SIG-M5 (cell line): ENCODE data around the gene PGRMC2.

ENCODE experiments used
- DNase-seq: peaks from one replicate; lab custom pipeline; 2025; lab: John Stamatoyannopoulos, UW

Gene PGRMC2, protein sequence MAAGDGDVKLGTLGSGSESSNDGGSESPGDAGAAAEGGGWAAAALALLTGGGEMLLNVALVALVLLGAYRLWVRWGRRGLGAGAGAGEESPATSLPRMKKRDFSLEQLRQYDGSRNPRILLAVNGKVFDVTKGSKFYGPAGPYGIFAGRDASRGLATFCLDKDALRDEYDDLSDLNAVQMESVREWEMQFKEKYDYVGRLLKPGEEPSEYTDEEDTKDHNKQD

DNA sequence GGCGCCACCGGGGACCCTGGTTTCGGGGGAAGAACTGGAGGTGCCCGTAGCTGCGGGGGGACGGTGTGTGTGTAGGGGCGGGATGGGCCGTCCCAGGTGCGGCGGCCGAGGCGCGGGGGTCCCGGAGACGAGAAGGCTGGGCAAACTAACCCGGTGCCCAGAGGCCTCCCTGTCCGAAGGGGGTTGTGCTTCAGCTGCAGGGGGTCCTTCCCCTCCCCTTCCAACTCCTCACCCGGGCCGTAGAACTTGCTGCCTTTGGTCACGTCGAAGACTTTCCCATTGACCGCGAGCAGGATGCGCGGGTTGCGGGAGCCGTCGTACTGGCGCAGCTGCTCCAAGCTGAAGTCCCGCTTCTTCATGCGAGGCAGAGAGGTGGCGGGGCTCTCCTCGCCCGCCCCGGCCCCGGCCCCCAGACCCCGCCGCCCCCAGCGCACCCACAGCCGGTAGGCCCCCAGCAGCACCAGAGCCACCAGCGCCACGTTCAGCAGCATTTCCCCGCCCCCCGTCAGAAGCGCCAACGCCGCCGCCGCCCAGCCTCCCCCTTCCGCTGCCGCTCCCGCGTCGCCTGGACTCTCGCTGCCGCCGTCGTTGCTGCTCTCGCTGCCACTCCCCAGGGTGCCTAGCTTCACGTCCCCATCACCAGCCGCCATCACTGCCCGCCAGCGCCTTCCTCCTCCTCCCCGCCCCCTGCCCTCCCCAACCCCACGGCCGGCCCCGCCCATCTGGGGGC is at the start of gene PGRMC2:
PGRMC2 (minus strand) TSS at position 673 of the 730 bp plus-strand sequence; CDS start at position 650, 23 bp downstream.
- no peak for DNase-seq

- DNase-seq = no peak
Observed at GRCh38 chr4:128335541-128335940, 47.9 kb upstream of the PGRMC2 start.

GRCh38 chr4:128334256-128334655 is 46.6 kb upstream of the PGRMC2 start:
- no peak for DNase-seq

- no peak for DNase-seq
Observed at GRCh38 chr4:128333309-128334018, 45.9 kb upstream of the PGRMC2 start.

DNA sequence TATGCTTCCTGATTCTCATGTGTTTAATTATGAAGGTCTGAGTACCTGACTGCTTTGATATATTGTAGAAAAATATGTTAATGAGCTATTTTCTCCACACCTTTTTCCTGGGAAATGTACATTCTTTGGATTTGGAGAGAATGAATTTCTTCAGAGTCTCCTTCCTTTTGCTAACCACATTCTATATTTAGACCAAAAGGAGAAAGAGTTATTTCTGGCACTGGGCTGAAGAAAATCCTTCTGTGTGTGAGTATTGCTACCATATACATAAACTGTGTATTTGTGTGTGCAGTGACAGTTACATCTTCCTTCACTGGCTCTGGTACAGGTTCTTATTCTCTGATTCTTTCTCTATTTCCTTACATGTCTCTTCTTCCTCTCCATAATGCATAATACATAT is 44.5 kb upstream of the PGRMC2 start:
- no peak for DNase-seq

DNA sequence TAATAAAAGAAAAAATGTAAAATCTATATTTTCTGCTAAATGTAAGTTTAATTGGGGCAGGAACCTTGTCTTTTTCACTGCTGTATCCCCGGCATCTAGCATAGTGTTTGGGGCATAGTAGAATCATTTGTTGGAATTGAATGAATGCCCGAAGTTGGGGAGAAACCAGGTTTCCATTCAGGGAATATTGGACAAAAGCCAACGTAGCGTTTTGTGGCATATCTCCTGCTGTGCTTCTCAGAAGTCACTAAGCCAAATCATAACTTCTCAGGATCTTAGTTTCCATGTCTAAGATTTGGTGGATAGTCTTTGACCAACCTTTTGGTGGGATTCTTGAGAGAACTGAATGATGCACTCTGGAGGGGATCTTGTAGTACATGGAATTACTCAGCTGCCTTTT is 42.0 kb upstream of the PGRMC2 start:
- no peak for DNase-seq

- DNase-seq = no peak
Observed at GRCh38 chr4:128328106-128328505, 40.5 kb upstream of the PGRMC2 start.

DNA sequence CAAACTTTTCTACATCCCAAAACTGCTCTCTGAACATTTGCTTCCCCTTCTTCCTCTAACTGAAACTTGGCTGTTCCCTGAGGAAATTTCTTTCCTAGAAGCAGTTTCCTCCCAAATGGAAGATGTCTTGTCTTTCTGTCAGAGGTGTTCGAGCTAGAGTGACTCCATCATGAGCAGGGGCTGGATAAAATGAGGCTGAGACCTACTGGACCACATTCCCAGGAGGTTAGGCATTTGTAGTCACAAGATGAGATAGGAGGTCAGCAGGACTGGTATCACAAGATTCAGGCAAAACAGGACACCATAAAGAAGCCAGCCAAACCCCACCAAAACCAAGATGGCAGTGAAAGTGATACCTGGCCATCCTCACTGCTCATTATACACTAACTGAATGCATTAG is 35.8 kb upstream of the PGRMC2 start:
- DNase-seq = no peak

GRCh38 chr4:128322986-128323385 is 35.4 kb upstream of the PGRMC2 start:
- DNase-seq = no peak

DNA sequence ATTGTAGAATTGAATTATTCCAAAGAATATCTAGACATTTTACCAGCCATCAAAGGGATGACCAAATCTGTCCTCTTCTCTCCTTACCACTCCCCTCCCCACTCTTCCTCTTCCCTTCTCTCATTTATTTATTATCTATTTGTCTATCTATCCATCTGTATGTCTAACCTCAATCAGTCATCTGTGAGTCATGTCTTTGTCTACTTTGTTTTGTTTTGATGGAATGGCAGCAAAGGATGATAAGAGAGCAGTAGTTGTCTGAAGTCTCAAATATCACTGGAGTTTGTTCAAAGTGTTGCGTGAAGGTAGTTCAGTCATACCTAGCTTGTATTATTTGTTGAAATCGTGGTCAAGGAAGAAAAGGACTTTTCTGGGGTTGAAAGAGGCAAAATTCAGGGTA is 34.7 kb upstream of the PGRMC2 start:
- DNase-seq = no peak

DNA sequence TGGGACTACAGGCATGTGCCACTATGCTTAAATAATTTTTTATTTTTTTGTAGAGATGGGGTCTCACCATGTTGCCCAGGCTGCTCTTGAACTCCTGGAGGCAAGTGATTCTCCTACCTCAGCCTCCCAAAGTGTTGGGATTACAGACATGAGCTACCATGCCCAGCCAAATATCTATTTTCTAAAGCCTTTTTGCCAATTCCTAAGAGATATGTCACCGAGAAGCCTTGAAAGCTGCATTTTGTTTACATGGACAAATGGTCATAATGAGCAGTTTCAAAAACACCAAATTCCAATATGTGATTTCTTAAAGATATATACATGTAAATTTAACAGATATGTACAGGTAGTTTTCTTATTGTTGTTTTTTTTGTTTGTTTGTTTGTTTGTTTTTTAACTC is 33.0 kb upstream of the PGRMC2 start:
- DNase-seq = no peak

GRCh38 chr4:128315756-128316520 is 28.3 kb upstream of the PGRMC2 start:
- no peak for DNase-seq

DNA sequence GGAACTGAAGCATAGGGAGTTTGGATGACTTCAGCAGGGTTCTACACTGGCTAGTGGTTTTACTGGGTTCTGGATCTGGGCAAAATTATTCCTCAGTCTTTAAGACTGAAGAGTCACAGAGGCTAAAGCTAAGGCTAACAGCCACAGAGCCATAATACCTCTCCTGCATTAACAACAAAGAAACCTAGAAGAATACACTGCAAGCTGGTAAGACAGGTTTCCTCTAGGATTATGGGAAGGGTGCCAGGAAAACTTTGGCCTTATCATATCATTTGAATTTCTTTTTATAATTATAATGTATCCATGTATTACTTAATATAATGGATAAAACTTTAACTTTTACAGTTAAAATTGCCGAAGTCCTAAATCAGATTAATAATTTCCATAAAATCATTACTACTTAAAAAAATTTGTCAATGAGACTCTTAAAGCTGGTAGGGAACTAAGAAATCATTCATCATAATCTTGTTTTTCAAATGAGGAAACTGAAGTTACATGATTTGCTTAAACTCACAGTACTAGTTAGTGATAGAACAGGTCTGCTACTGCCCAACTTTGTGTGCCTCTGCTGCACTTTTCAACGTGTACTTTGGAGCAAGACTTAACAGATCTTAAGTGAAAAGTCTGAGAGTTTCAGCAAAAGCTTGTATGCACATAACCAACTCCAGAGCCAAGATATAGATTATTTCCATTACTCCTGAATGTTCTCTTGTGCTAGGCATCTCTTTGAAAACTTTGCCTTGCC is 24.2 kb upstream of the PGRMC2 start:
- no peak for DNase-seq

DNA sequence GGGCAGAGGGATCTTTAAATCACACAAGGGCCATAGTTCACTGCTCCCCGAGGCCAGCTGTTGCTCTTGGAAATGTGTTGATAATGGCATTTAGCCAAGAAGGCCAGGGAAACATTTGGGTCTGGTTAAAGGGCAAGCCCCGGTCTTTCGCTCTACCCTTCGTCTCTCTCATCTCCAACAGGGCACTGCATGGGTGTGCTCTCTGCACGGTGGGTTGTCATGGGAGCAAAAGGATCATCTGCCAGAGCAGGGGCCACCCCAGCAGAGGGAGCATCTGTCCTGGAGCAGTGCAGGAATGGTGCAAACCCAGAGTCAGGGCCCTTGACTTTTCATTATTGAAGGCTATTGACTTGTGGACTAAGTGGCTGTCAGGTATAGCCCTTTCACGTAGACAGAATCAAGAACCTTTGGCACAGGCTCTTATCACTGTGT is 22.7 kb upstream of the PGRMC2 start:
- no peak for DNase-seq

- no peak for DNase-seq
Observed at GRCh38 chr4:128309585-128309984, 22.0 kb upstream of the PGRMC2 start.

GRCh38 chr4:128308986-128309385 is 21.4 kb upstream of the PGRMC2 start:
- DNase-seq = no peak

DNA sequence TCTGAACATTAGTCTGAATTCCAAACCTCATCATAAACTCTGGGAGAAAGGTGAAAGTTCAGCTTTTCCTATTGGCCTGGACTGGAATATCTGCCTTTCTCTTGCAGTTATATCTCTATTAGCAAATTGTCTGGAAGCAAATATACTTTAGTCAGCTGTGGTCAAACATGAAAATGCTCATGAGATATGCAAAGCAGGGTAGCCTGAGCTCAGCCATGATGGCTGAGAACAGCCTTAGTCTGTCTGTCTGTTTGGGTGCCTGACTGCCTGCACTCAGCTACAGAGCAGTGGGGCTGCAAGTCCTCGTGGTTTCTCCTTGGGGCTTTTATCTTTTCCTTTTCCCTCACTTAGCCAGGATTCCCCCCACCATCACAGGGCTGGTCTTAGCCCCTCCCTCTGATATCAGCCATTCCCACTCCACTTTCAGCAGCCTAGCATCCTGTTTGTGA is 19.5 kb upstream of the PGRMC2 start:
- DNase-seq = no peak

DNA sequence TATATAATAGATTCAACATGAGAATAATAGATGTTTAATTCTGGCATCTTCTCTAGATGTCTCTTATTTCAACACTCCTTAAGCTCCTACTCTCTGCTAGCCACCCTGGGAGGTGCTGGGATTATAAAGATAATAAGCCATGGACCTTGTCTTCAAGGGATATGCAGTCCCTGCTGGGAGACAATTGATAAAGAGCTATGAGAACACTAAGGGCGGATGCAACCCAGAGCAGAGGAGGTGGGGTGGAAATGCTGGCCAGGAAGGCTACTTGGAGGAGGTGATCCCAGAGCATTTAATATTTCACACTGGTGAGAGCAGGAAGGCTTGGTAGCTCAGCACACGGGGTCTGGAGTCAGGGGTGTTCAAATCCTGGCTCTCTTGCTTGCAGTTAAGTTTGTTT is 18.3 kb upstream of the PGRMC2 start:
- DNase-seq = no peak

DNA sequence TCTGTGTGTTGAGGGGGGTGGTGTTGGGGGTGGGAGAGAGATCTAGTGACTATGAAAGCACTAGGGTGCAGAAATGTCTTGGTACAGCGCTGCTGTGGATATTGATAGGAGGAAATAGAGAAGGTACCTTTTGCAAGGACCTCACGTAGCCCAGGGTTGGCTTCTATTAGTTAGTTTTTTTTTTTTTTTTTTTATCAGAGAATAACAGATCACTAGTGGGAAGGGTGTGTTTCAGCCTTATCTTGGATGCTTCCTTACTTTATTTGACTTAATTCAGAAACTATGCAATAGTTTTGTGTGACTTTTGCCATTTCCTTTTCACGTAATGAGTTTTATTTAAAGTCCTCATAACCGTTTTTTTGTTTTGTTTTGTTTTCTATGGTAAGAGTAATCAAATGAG is 16.4 kb upstream of the PGRMC2 start:
- no peak for DNase-seq

- no peak for DNase-seq
Observed at GRCh38 chr4:128303405-128303785, 15.8 kb upstream of the PGRMC2 start.

GRCh38 chr4:128301979-128302378 is 14.4 kb upstream of the PGRMC2 start:
- DNase-seq = no peak

DNA sequence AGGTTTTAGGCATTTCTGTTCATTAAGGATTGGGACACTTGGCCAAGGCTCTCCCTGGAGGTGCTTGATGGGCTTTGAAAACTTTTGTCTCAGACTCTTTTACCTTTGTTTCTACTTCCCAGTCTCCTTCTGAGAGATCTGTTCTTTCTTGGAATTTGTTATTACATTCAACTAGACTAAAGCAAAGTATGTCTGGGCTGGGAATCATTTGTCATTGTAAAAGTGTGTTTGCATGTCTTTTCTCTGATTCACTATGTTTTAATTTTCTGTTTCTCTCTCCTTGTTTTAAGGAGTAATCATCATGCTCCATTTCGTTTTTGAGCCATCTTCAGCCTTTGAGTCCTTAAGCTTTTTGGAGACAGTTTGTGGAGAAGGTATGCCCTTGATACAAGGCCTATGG is 12.2 kb upstream of the PGRMC2 start:
- DNase-seq = no peak
